Left kidney (tissue), 8 donors: Measurements from ENCODE around the gene NIT1. TPM values are rescaled to one million over a fixed set of nuclear protein-coding genes. Genes with fewer than 3 reads are reported as not detected.
A peak's percentile ranks its signal among the peaks of the same experiment; 100 is the strongest.

Source experiments
- DNase-seq: peaks from one replicate; pipeline ENCODE4 v3.0.0-alpha.2; 2013
- long read RNA-seq, 8 donors: transcript quantifications; one replicate each; lab custom pipeline, GENCODE V29; 2026
- polyA plus RNA-seq: library from polyadenylated mRNA; unstranded; fragments of 120-200 nt; gene quantifications from one replicate; pipeline ENCODE4 v1.2.1, GENCODE V29; 2013; ENCODE audit not compliant: insufficient read length

Gene NIT1, protein sequence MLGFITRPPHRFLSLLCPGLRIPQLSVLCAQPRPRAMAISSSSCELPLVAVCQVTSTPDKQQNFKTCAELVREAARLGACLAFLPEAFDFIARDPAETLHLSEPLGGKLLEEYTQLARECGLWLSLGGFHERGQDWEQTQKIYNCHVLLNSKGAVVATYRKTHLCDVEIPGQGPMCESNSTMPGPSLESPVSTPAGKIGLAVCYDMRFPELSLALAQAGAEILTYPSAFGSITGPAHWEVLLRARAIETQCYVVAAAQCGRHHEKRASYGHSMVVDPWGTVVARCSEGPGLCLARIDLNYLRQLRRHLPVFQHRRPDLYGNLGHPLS
- 50.5 TPM for polyA plus RNA-seq
- long read RNA-seq, donor 1, transcript NIT1-203 (7 exons, 1,362 nt): major isoform, 9 of 28 reads
- long read RNA-seq, donor 1, partial matches to known transcripts: 0 of 28 reads
- long read RNA-seq, donor 1, other reads (novel, unspliced or antisense): 15 of 28 reads
- long read RNA-seq, donor 2, transcript NIT1-203 (7 exons, 1,362 nt): major isoform, 16 of 35 reads
- long read RNA-seq, donor 2, transcript NIT1-216 (6 exons, 1,351 nt): minor isoform, 5 of 35 reads
- long read RNA-seq, donor 2, partial matches to known transcripts: 14 of 35 reads
- long read RNA-seq, donor 2, other reads (novel, unspliced or antisense): 0 of 35 reads
- long read RNA-seq, donor 3, partial matches to known transcripts: 0 of 5 reads
- long read RNA-seq, donor 3, other reads (novel, unspliced or antisense): 0 of 5 reads
- long read RNA-seq, donor 4, partial matches to known transcripts: 0 of 1 reads
- long read RNA-seq, donor 4, other reads (novel, unspliced or antisense): 0 of 1 reads
- long read RNA-seq, donor 5, transcript NIT1-216 (6 exons, 1,351 nt): minor isoform, 7 of 27 reads
- long read RNA-seq, donor 5, transcript NIT1-203 (7 exons, 1,362 nt): major isoform, 20 of 27 reads
- long read RNA-seq, donor 5, partial matches to known transcripts: 0 of 27 reads
- long read RNA-seq, donor 5, other reads (novel, unspliced or antisense): 0 of 27 reads
- long read RNA-seq, donor 6, transcript NIT1-203 (7 exons, 1,362 nt): major isoform, 11 of 50 reads
- long read RNA-seq, donor 6, partial matches to known transcripts: 28 of 50 reads
- long read RNA-seq, donor 6, other reads (novel, unspliced or antisense): 10 of 50 reads
- long read RNA-seq, donor 7, transcript NIT1-216 (6 exons, 1,351 nt): minor isoform, 5 of 53 reads
- long read RNA-seq, donor 7, transcript NIT1-203 (7 exons, 1,362 nt): major isoform, 17 of 53 reads
- long read RNA-seq, donor 7, partial matches to known transcripts: 30 of 53 reads
- long read RNA-seq, donor 7, other reads (novel, unspliced or antisense): 0 of 53 reads
- long read RNA-seq, donor 8, transcript NIT1-203 (7 exons, 1,362 nt): major isoform, 7 of 8 reads
- long read RNA-seq, donor 8, partial matches to known transcripts: 0 of 8 reads
- long read RNA-seq, donor 8, other reads (novel, unspliced or antisense): 0 of 8 reads

DNA sequence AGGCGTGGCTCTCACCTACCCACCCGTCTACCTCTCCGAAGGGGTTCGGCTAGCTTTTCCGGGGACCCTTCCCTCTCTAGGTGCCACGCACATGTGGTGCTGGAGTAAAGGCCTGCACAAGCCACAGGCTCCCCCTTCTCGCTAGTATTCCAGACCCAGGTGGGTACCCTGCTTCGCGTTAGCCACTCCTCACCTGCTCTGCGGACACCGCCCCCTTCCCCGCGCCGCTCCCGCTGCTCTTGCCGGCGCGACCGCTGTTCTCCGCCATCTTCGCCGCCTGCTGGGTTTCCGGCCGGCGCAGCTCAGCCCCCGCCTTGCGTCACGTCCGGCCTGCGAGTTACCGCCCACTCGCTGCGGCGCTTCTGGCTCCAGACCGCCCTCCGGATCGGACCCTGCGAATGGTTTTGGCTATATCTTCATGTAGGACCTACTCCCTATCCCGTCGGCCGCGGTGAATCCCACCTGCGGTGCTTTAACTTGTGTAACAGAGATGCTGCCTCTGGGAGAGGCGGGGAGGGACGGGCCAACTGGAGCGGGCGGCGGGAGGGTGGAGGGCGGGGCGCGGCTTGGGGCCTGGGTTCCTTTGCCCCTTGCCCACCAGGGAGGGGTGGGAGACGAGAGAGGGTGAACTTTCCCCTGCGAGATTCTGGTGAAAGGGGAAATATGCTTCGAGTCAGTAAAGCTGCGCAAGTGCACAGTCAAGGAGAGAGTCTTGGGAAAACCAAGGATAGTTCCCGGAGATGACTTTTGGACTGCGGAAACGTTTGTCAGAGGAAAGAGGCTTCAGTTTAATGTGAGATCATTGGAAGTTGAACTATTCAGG is at the start of gene NIT1, which contains the start of gene PFDN2:
NIT1 (plus strand) TSS at position 347 of the 823 bp plus-strand sequence; CDS start at position 419, 72 bp downstream.
PFDN2 (minus strand) TSS at position 279 of the 823 bp plus-strand sequence; CDS start at position 268, 11 bp downstream.
- peak; percentile 83 for DNase-seq

DNA sequence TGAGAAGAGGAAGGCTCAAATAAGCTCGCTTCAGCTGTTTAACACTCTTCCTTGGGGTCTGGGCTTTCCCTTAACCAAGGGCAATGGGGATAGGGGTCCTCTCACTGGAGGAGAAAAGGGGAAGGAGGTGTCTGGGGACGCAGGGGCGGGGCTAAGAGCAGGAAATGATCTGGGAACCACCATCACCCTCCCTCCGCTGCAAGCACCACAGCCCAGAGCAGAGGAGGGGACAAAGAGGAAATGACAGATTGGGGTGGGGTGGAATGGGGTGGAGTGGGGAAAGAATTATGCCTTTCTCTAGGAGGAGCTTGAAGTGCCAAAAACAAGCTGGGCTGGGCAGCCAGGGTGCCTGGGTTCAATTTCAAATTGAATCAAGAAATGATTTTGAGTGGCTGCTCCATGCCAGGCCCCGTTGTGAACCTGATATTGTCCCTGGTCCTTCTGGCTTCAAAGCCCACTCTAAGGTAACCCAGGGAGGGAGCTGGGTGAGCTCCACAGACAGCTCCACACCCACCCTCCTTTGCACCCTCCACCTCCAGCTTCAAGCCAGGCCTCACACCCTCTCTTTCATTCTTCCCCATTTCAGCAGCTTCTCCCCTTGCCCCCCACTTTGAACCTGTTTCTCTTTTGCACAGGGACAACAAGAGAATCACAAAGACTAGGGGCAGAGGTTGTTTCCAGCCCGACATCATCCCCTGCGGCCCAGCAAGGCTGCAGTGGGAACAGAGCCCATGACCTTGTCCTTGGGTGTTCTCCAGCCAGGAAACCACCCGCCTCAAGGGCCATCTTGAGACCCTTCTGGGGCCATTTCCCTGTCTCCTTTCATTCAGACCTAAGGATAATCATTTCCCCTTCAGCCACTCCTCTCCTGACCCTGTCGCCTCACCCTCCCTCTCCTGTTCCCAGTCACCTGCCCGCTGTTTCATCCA is 49.3 kb upstream of the NIT1 start:
- no peak for DNase-seq

DNA sequence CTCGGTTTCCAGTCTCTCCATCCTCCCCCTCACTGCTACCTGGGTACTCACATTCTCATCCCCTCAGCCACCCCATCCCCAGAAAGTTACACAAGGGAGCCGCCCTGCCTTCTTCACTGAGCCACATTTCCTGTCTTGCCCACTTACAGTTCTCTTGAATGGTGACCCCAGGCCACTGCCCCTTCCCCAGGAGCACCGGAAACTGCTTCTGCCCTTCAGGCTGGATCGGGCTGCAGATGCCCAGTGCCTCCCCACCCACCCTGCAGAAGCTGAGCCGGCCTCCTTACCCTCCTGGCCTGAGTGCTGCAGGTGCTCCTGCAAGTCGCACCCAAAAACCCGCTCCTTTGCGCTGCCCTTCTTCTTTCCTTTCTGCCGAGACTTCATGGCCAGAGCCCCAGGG is 48.7 kb upstream of the NIT1 start:
- DNase-seq: no peak

DNA sequence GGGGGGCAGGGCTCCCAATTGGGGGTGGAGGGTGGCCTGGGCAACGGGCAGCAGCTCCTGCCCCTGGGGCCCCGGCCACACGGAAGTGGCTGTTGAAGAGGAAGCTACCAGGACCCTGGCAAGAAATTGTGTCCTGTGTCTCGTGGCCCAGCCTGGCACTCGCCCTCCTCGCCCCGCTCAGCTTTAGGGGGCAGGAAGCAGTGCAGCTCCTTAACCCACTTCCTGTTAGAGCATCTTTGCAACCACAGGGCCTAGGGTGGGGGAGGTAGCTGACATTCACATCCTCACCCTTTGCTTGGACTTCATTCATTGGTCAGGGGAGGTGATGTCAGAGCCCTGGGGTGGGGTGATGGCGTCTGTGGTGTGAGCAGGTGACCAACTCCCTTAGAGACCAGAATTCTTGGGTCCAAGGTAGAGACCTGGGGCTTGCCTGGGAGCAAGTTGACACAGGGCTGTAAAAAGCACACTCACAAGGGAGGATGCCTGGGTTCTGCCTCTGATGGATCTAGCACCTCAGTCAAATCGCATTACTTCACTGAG is 48.1 kb upstream of the NIT1 start, which contains the start of gene ARHGAP30:
ARHGAP30 (minus strand) TSS at position 161 of the 540 bp plus-strand sequence. CDS start 267 bp downstream, outside the sequence.
- no peak for DNase-seq

DNA sequence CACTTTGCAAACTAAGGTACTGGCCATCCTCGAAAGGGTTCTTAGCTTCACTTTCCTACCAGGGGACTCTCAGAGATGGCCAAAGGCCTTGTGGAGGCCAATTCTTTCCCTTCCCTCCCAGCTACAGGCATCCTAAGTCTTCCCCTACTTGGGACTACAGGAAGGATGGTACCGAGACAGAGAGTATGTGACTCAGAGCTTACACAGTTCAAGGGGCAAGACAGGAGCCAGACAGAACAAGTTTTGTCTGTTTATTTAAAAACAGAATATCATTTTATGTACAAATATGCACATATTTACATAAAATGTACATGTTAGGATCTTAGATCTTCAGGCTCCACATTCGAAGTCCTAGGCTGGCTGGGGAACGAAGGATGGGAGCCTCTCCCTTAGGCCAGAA is 47.1 kb upstream of the NIT1 start:
- DNase-seq: no peak

DNA sequence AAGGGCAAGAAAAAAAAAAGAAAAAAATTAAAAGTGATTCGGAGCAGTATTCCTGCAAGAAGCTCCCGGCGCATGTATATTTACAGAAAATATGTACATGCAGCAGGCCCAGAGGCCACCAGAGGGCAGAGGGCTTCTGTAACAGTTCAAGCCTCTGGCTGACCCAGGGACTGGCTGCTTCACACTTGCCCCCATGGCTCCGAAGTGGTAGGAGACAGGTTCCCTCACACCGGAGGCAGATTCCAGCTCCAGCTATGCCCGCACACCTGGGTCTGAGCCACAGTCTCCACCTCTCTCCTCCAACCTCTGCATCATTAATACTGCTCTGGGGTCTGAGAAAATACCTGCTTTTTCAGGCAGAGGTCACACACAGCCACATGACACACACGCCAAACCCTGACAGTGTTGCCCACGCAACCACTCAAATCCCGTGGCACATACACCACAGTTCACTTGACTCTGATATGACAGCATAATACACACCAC is 46.0 kb upstream of the NIT1 start:
- DNase-seq: no peak

DNA sequence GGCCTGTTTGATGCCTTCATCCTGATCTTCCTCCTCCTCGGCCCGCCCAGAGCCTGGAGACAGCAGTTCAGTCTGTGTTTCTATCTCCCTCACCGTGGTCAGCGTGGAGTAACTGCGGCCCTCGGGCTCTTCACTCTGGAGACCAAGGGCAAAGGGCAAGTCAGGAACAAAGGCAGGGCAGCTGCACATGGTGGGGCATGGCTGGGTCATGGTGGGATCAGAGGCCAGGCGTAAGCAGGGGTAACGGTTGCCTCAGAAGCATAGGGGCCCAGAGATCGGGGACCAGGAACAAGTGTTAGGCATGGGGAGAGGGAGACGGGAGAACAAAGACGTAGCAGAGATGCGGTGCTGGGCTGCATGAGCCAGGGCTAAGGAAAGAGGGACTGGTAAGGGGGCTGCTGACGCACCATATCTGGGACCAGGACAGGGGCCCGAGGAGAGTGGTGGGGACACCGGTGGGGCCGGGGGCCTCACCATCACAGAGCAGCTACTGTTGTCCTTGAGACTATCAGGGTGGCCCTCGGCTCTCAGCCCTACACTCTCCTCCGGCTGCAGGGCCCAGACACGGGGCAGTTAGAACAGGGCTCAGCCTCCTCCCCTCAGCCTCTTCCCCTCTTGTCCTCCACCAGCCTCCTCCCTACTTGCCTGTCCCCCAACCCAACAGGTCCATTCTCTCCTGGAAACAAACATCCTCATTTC is 45.0 kb upstream of the NIT1 start:
- DNase-seq: no peak

DNA sequence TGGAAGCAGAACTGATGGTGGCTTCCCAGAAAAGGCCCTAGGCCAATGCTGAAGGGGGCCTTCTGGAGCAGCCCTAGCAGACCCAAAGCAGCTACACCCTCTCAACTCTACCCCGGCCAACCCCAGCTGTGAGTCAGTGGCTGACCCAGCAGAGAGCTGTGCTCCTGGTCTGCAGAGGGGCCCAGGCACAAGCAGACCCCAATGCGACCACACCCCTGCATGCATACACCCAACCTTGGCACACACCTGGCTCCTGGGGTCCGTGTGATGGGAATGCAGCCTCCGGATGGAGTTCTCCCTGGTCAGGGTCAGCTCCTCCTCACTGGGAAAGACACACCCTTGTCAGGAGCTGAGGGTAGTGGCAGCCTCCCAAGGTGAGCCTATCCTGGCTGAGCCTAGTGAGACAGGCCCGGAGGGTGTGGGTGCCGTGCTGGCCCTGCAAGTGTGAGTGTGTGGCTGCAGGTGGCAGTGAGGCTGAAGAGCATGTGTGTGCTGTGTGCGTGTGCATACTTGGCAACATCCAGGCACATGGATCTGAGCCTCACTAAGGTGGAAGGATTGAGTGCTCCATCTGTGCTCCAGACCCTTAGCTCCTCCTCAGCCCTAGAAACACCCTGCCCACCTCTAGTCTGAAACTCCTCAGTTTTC is 44.3 kb upstream of the NIT1 start:
- DNase-seq: no peak

DNA sequence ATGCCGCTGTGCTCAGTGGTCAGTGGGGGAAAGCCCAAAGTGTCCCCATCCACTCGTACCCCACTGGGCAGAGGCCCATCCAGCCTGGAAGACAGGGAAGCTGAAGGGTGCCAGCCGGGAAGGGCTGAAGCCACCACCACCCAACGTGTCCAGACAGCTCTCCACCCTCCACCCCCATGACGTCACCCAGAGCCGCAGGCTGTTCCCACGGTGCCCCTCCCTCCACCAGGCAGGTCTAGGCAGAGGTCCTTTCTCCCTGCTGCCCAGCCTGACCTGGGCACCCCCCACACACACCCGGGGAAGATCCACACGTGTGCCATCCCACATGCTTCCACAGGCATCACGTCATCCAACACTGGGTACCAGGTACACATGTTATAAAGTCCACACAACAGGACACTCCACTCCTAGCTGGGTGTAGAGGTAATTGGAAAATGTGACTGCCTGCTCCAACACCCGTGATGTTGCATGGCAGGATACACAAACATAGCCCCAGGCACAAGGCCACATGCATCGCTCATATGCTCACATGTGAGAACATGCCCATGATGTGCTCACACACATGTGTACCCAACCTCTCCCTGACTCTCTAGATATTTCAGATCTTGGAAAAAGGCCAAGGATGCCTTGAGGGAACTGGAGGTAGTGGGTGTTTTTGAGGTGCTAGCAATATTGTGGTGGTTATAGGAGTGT is 43.1 kb upstream of the NIT1 start:
- DNase-seq: no peak

DNA sequence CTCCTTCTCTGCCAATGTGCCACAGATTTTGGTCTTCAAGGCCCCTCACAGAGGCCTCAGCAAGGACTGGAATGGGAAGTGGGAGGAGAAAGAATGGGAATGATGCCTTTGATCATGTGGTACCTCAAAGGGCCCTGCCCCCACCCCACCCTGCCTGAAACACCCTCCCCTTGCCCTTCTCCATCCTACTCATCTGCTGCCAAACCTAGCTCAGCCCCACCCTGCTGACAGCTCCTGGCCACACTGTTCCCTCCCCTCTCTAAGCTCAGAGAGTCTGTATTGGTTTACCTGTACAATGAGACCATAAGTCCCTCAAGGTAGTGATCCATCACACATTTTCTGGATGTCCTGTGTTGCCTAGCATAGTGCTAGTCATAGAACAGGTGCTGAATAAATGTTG is 41.5 kb upstream of the NIT1 start:
- DNase-seq: no peak

DNA sequence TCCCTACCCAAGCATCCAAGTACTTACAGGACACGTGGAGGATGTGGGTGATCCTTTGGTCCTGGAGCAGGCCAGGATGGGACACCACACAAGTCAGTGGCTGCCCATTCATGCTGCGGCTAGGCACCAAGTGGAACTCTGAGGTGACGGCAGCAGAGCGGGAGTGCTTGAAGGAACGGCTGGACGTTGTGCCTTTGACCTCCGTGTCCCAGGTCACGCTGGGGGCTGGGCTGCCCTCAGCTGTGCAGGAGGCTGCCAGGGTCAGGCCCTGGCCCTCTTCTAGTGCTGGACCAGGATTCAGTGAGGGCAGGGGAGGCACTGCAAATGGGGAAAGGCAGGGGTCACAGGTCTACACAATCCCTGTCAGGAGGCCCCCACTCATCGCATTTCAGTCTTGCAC is 40.5 kb upstream of the NIT1 start:
- no peak for DNase-seq

DNA sequence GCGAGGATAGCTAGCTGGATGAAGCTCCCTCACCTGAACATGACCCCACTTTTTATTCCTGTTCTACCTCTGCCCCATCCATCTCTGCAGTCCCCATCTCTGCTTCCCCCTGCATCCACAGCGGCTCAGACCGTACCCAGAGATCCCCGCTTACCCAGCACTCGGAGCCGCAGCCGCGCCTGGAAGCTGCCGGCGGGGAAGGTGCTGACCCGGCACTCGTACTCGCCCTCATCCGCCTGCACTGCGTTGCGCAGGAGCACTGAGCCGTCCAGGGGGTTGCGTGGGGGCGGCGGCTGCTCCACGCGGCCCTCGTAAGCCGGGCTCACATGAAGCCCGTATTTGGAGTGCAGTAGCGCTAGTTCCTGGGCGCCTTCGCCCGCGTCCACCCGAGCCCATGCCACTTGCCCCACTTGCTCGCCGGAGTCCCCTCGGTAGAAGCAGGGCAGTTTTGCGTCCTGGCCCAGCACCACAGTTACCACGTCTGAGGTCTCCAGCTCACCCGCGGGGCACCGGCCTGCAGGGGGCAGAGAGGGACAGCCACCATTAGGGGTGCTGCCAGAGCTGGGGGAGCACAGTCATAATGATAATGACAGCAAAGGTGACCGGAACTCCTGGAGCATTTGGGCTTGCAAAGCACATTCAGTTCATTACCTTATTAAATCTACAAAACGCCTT is 38.3 kb upstream of the NIT1 start:
- no peak for DNase-seq

DNA sequence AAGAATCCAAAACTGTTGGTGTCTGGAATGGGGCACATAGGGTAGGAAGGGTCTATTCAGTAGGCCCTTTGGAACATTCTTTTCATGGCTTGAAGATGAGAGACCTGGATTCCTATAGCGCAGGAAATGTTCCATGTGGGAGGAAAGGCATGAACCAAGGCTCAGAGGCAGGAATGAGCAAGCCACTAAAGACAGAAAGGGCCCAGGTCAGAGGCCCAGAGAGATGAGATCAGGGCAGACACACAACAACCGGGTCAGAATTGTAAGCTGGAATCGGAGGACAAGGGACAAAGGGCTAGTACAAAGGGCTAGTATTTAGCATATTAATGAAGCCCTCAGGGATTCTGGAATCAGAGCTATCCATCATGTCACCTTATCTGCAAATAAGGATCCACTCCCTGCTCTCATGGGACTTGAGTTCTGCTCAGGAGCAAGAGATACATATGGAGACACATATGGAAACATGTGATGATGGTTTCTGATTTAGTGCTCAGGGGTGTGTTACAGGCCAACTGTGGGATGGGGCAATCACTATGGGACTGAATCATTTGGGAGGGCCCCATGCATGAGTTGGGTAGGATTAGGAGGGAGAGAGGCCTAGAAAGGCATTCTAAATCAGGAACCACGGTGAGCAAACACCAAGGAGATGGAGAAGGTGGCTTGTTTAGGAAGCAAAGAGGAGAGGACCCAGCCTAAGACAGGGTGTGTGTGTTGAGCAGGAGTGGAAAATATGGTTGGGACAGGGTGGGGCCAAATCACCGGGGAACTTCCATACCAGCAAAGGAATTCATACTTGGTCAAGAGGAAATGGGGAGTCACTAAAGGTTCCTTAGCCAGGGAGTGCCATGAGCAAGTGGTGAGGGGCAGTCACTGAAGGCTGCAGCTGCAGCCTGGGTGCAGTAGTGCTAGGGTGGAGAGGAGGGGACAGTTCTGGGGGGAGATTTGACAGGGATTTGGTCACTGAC is 37.2 kb upstream of the NIT1 start:
- no peak for DNase-seq

DNA sequence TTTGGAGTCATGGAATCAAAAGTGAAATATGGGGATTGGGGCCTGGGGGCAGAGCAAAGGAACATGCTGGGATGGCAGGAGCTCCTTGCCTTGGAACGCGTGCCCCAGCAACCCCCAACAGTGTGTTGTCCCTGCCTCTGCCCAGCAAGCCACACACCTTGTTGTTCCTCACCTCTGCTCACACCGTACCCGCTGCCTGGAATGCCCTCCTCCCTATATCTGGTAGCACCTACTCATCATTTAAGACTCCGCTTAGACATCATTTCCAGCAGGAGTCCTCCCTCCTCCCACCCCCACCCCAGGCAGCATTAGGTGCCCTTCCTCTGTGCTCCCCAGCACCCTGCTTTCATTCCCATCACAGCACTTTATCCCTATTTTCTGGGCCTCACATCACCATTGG is 36.4 kb upstream of the NIT1 start:
- no peak for DNase-seq

DNA sequence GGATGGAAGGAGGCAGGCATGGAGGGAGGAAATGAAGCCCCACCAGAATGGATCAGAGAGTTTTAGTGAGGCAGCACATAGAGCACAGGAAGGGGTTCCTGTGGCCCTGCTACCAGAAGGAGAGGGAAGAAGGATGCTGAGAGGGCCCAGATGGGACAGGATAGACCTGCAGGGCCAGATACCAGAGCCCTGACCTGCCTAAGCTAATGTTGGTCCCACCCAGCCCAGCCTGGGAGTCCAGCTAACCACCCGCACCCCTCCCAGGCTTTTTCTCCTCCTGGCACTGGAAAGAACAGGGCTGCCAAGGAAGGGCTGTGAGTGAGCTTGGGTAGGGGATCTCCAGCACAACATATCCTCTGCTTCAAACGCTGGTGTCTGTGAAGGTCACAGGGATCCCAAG is 35.4 kb upstream of the NIT1 start:
- no peak for DNase-seq
